Measurements from ENCODE around the gene SZT2. TPM values are rescaled to one million over a fixed set of nuclear protein-coding genes. Genes with fewer than 3 reads are reported as not detected.

The SZT2 gene
- total RNA-seq (2014; rRNA removed; shearing (Covaris generic)), result 4.2 and 6.3 TPM in 2 replicates

- DNase-seq (ENCODE audit: low spot score), result peak; percentile 91
Measured at GRCh38 chr1:43389326-43390313, at the start of gene SZT2, which contains the start of gene MED8. TSS of gene SZT2 (plus strand) at chr1:43389899. CDS start at chr1:43389969, 70 bp downstream. TSS of gene MED8 (minus strand) at chr1:43389800. CDS start at chr1:43389764, 36 bp downstream.

- no peak for DNase-seq (ENCODE audit: low spot score)
Measured at GRCh38 chr1:43340559-43340958, 49.1 kb upstream of the SZT2 start.

- no peak for DNase-seq (ENCODE audit: low spot score)
Measured at GRCh38 chr1:43344267-43344850, 45.3 kb upstream of the SZT2 start.

GRCh38 chr1:43345120-43345519, 44.6 kb upstream of the SZT2 start:
- DNase-seq (ENCODE audit: low spot score), result no peak

DNA sequence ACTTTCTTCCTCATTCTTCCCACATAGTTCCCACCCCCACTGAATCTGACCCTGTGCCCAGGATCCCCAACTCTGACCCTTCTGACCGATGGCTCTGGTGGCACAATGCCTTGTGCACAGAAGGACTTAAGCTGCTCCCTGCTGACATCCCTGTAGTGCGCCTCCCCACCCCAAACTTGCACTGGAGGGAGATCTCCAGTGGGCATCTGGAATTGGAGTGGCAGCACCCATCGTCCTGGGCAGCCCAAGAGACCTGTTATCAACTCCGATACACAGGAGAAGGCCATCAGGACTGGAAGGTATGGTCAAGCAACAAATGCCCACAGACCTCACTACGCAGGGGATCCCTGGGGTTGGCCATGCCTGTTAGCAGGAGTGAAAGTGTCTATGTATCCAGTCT, 43.1 kb upstream of the SZT2 start:
- no peak for DNase-seq (ENCODE audit: low spot score)

DNA sequence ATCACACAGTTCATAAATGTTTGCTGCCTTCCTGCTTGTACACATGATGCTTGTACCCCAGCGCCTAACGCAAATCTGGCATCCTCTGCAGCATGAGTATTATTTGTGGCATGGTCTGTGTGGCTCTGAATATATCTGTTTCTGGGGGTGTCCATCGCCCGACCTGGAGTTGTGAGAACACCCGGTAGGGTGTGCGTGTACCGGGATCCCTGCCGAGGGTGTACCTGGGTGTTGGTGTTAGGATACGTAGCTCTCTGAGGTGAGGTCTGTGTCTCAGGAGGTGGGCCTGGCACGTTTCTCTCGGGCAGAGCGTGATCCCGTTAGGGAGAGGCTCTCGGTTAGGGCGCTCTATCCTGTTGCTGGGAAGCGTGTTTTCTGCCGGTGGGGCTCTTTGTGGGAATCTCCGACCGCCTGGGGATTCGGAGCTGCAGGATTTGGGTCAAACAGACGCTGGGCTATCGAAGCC, 41.3 kb upstream of the SZT2 start:
- DNase-seq (ENCODE audit: low spot score), result no peak

- peak; percentile 83 for DNase-seq (ENCODE audit: low spot score)
Measured at GRCh38 chr1:43348809-43349593, 40.7 kb upstream of the SZT2 start.

- peak; percentile 77 for DNase-seq (ENCODE audit: low spot score)
Measured at GRCh38 chr1:43349594-43350306, 39.9 kb upstream of the SZT2 start.

DNA sequence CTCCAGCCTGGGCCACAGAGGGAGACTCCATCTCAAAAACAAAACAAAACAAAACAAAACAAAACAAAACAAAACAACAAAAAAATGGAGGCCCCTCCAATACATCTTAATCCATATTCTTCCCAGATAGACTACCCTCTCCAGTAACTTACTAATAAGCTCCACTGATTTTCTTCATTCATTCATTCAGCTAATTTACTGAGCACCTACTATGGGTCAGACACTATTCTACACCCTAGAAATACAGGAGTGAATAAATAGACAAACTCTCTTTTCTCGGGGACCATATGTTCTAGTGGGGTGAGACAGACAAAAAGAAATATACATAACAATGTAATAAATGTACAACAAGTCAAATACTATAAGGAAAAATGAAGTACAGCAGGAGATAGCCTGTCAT, 38.7 kb upstream of the SZT2 start:
- DNase-seq (ENCODE audit: low spot score), result no peak

DNA sequence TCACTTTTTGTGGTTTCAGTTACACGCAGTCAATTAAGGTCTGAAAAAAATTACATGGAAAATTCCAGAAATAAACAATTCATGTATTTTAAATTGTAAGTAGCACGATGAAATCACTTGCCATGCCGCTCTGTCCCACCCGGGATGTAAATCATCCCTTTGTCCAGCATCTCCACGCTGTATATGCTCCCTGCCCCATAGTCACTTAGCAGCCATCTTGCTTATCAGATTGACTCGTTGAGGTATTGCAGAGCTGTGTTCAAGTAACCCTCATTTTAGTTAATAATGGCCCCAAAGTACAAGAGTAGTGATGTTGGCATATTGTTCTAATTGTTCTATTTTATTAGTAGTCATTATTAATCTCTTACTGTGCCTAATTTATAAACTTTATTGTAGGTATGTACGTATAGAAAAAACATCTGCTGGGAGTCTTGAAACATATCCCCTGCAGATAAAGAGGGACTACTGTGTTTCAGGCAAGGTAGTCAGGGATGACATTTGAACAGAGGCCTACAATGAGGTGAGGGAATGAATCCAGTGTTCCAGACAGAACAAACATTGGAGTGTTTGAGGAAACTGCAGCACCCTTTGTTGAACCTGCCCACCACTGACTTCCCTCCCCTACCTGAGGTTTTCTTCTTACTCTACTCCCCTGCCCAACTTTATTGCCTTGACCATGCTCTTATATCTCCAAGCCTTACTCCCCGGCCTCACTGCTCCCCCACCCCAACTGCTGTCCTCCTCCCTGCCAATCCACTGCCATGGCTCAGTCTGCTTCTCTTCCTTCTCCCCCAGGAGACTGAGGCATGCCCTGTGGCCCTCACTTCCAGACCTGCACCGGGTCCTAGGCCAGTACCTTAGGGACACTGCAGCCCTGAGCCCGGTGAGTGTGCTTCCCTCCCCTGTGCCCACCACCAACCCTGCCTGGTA, 38.0 kb upstream of the SZT2 start:
- no peak for DNase-seq (ENCODE audit: low spot score)

DNA sequence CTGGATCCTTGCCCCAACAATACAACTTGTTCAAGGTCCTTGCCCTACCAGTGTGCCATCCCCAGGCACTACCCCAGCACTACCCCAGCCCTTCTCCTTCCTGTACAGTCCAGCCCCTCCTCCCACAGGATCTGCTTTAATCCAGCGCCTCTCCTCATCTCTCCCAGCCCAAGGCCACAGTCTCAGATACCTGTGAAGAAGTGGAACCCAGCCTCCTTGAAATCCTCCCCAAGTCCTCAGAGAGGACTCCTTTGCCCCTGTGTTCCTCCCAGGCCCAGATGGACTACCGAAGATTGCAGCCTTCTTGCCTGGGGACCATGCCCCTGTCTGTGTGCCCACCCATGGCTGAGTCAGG, 37.4 kb upstream of the SZT2 start:
- DNase-seq (ENCODE audit: low spot score), result no peak

GRCh38 chr1:43352881-43353280, 36.8 kb upstream of the SZT2 start:
- DNase-seq (ENCODE audit: low spot score), result no peak

GRCh38 chr1:43354471-43354870, 35.2 kb upstream of the SZT2 start:
- DNase-seq (ENCODE audit: low spot score), result no peak

- no peak for DNase-seq (ENCODE audit: low spot score)
Measured at GRCh38 chr1:43354936-43355335, 34.8 kb upstream of the SZT2 start.

DNA sequence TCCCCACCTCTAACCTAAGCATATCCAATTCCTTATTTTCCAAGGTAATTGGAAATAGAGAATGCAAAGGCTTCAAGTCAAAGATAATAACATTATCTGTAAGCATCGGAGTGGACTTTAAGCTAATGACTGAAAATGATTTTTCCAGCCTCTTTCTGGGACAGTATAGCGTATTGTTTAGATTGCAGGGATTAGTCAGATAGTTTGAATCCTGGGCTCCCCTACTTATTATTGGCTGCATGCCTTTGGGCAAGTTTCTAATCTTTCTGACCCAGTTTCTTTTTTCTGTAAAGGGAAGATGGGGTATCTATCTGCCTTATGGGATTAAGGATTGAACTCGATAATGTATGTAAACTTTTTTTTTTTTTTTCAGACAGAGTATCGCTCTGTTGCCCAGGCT, 32.4 kb upstream of the SZT2 start:
- DNase-seq (ENCODE audit: low spot score), result no peak

DNA sequence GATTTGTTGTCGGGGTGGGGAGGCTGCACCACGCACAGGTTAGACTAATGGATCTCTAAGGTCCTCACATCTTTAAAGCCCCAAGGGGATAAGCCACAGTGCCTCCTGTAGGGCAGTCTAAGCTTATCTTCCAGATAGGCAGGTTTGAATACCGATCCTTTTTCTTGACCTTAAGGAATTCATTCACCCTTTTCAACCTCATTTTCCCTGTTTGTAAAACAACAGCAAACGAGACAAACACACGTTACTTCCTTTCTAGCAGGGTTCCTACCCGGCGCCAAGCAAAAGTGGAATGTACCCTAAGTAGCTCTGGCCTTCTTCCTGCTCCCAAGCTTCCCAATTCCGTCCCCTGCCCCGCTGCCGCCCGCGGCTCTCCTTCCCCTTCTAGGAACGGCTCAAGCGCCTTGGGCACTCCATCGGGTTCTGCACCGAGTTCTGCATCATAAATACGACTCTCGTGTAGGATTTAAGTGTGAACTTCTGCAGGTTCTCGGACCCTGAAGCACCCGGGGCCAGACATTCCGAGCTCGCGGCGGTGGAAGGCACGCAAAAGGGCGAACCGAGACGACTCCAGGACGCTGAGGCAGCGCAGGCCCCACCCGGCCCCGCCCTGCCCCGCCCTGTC, 31.5 kb upstream of the SZT2 start:
- peak; percentile 42 for DNase-seq (ENCODE audit: low spot score)

DNA sequence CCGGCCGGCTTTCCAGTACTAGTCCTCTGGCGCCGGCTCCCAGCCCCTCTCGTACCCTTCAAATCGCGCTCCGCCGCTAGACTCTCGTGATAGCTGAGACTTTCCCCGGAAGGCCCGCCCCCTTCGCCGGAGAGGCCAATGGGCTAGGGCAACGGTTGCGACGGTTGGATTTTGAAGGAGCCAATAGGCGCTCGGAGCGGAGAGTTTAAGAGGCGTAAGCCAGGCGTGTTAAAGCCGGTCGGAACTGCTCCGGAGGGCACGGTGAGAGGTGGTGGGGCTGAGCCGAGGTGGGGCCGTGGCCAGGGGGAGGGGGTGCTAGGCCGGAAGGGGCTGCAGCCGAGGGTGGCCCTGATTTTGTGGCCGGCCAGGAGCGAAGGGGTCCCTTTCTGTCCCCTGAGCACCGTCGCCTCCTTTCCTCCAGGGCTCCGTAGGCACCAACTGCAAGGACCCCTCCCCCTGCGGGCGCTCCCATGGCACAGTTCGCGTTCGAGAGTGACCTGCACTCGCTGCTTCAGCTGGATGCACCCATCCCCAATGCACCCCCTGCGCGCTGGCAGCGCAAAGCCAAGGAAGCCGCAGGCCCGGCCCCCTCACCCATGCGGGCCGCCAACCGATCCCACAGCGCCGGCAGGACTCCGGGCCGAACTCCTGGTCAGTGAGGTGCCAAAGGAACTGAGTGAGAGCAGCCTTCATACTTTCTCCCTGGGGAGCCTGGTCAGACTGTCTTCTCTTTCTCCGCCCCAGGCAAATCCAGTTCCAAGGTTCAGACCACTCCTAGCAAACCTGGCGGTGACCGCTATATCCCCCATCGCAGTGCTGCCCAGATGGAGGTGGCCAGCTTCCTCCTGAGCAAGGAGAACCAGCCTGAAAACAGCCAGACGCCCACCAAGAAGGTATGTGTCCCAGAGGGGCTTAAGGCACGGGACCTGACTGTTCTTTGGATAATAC, 30.7 kb upstream of the SZT2 start, which contains the start of gene CDC20:
TSS of gene CDC20 (plus strand) at position 236 of the 948 bp plus-strand sequence. CDS start at position 471, 235 bp downstream.
- DNase-seq (ENCODE audit: low spot score), result peak; percentile 98

DNA sequence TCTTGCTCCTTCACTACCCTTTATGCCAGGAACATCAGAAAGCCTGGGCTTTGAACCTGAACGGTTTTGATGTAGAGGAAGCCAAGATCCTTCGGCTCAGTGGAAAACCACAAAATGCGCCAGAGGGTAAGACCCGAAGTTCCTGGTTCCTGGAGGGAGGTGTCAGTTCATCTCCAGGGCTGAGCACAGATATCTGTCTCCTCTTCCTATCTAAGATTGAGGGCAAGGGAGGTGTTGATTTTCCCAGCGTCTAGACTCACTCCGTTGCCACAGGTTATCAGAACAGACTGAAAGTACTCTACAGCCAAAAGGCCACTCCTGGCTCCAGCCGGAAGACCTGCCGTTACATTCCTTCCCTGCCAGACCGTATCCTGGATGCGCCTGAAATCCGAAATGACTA, 30.0 kb upstream of the SZT2 start:
- DNase-seq (ENCODE audit: low spot score), result no peak

- no peak for DNase-seq (ENCODE audit: low spot score)
Measured at GRCh38 chr1:43360616-43361015, 29.1 kb upstream of the SZT2 start.
